LNCAP (cell line): ENCODE results near the gene PTPRF.

Experiments used
- TF ChIP-seq, protein P1 (sequence below): fragments of 450-650 bp; IDR thresholded peaks from 2 replicates; pipeline ENCODE4 v1.5.1; 2017; ENCODE audit warnings: mild to moderate bottlenecking

PTPRF gene

DNA sequence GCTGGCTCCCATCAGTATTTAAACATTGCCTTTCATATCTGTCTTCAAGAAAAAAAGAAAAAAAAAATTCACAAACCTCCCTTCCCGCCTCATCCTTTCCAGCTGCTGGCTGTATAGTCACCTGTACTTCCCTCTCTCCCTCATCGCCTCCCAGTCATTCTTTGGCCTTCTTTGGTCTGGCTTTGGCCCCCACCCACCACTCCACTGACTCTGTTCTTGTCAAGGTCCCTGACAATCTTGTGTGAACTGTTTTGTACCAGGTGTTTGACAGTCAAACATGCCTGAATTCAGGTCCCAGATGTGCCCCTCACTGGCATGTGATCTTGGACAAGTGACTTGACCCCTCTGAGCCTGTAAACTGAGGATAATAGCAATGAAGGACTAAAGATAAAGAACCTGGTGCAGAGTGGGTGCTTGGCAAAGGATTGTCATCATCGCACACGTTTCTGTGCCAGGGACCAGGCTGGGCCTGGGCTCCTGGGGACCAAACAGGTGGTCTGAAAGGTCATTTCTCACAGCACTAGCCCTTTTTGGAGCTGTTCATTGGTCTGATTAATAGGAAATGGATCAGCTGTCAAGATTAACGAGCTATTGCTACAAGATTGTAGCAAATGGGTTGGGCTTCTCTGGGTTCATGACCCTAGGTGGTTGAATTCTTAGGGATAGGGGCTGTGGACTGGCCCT lies 21.5 kb downstream of the PTPRF start:
- TF ChIP-seq, protein P1, sequence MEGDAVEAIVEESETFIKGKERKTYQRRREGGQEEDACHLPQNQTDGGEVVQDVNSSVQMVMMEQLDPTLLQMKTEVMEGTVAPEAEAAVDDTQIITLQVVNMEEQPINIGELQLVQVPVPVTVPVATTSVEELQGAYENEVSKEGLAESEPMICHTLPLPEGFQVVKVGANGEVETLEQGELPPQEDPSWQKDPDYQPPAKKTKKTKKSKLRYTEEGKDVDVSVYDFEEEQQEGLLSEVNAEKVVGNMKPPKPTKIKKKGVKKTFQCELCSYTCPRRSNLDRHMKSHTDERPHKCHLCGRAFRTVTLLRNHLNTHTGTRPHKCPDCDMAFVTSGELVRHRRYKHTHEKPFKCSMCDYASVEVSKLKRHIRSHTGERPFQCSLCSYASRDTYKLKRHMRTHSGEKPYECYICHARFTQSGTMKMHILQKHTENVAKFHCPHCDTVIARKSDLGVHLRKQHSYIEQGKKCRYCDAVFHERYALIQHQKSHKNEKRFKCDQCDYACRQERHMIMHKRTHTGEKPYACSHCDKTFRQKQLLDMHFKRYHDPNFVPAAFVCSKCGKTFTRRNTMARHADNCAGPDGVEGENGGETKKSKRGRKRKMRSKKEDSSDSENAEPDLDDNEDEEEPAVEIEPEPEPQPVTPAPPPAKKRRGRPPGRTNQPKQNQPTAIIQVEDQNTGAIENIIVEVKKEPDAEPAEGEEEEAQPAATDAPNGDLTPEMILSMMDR, result no peak

DNA sequence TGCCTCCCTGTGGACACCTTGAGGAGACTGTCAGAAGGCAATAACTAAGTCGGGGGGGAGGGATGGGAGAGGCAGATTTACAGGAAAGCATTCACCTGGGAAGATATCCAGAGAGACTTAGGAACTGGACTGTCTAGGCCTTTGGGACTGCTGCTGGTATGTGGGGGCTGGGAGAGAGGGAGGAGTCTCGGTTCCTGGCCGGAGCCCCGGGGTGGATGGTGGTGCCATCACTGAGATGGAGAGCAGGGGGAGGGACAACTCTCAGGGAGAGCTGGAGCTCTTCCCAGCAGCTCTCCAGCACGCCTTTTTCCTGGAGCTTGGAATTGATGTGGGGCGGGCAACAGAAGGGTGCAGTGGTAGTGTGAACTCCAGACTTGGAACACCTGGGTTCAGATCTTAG lies 22.1 kb downstream of the PTPRF start:
- TF ChIP-seq, protein P1, result no peak

DNA sequence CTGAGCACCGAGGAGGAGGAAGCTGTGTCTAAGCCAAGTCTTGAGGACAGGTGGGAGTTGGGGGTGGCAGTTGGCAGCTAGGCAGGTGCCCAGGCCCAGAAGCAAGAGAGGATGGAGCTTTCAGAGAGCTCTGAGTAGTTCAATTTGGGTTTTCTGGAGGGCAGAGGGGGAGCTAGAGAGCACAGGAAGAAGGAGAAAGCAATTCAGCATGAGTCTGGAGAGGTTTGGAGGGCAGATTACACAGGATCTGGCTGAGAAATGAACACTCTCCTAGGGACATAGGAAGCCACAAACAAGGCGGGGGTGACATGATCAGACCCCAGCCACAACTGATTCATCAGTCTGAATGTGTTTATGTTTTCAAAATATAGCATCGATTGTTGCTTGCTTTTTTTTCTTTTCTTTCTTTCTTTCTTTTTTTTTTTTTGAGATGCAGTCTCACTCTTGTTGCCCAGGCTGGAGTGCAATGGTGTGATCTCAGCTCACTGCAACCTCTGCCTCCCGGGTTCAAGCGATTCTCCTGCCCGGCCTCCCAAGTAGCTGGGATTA lies 23.8 kb downstream of the PTPRF start:
- TF ChIP-seq, protein P1, result peak; percentile 39; the same call in 1 of the 2 replicates

DNA sequence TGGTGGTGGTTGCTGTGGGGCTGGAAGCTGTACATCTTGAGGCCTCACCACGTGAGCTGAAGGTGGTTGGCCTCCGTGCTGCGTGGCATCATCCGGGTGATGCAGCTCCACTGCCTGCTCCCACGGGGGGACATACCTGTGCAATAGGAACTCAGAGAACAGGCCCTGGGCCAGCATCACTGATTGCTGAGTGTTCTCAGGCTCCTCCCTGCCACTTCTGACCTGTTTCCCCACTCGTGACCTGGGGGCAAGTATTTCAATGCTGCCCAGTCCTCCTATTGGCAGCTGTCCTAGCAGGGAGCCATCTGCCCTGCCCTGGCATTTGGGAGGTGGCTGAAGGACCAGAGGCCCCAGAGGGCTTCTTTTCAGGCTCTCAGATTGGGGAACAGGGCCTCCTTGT lies 26.1 kb downstream of the PTPRF start:
- TF ChIP-seq, protein P1, result no peak

DNA sequence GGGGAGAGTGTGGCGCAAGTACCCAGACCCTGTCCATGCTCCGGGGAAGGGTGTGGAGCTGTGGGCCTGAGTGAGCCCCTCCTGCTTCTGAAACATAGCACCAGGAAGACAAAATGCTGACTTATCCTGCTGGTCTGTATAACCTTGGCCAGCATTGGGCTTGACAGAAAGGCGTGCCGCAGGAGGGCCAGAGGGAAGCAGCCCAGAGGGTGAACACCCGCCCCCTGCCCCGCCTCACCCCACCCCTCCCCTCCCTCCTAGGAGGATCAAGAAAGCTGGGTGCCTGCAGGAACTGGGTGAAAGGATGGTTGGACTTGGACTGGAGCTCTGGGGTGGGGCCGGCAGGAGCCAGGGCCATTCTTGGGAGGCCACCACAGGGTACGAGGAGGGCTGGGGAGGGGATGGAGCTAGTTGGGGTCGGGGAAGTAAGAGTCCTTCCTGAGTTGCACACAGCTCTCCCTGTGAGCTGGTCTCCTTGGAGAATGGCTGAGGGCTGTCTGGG lies 27.1 kb downstream of the PTPRF start:
- TF ChIP-seq, protein P1, result no peak

DNA sequence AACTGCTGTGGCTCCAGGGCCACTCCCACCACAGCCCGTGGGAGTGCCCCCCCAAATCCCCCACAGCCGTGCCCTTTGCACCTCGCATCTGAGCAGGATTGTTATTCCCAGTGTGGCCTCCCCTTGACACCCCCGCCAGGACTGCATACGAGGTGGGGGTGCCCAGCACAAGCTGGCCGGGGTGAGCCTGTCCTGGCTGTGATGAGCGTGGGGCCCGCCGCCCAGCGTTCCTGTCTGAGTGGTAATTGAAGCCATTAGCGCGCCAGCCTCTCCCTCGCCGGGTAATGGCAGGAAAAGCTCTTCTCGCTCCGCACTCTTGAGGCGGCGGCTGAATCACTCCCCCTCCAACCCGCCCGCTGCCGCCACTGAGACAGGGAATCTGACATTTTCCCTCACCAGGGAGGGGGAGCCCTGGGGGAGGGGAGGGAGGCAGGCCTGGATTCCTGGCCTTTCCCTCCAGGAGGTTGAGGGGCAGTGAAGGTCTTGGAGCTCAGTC lies 27.7 kb downstream of the PTPRF start:
- TF ChIP-seq, protein P1, result no peak

DNA sequence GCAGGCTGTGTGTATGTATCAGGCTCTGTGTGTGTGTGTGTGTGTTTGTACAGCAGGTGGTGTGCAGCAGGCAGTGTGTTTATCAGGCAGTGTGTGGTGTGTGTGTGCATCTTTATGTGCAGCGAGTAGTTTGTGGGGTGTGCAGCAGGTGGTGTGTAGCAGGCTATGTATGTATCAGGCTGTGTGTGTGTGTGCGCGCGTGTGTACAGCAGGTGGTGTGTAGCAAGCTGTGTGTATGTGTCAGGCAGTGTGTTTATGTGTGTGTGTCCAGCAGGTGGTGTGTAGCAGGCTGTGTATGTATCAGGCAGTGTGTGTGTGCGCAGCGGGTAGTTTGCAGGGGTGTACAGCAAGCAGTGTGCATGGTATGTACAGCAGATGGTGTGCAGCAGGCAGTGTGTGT lies 29.0 kb downstream of the PTPRF start:
- TF ChIP-seq, protein P1, result no peak
